ENCODE results near the gene NAA50. TPM values are rescaled to one million over a fixed set of nuclear protein-coding genes. Genes with fewer than 3 reads are reported as not detected.

Gene NAA50
- total RNA-seq, 1 experiment from 2014 or later: 268 TPM

DNA sequence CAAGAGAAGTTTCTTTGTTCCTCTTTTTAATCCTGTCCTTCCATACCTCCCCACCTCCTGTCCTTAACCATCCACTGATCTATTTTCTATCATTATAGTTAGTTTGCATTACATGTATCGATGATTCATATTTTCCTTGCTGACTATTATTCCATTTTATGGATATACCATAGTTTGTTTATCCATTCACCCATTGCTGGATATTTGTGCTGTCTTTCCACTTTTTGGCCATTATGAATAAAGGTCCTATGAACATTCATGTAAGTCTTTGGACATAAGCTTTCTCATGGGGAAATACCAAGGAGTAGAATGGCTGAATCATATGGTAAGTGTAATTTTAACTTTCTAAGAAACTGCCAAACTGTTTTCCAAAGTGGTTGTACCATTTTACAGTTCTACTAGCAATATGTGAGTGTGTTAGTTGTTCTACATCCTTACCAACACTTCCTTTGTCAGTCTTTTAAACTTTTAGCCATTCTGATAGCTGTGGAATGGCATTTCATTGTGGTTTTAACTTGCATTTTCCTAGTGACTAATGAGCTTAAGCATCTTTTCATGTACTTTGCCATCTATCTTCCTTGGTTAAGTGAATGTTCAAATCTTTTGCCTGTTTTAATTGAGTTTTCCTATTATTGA lies 12.5 kb upstream of the NAA50 start:
- no peak for DNase-seq (ENCODE audit: low spot score)
- no peaks in the 10 kb centered on the region for H3K36me3 ChIP-seq (ENCODE audit: insufficient read depth, low read length, poor library complexity, severe bottlenecking)
- no peak overlapping the region for H3K27ac ChIP-seq (ENCODE audit: low read depth, low read length, poor library complexity, severe bottlenecking)
- ChIA-PET POLR2A (ENCODE audit: low non-redundant PET) (no interaction called here), CTCF (no interaction called here)
- no peaks in the 10 kb centered on the region for H3K9me3 ChIP-seq (ENCODE audit: low read depth, low read length, poor library complexity, severe bottlenecking)
- no peak overlapping the region for H3K4me3 ChIP-seq (ENCODE audit: low read depth, low read length, poor library complexity, severe bottlenecking)
- intact Hi-C loops (cut with micrococcal nuclease; ENCODE audit: unreplicated experiment): no loop called here
- H3K4me1 ChIP-seq (ENCODE audit: insufficient read depth, low read length, poor library complexity, severe bottlenecking): no peaks in the 10 kb centered on the region
- H3K27me3 ChIP-seq (replicated peaks; ENCODE audit: insufficient read depth, low read depth, low read length, poor library complexity): no peaks in the 10 kb centered on the region
- no TSS peak for BruUV-seq (replicated peaks)
- no peak for TF ChIP-seq EZH2 (IDR thresholded peaks at IDR 0.05; ENCODE audit: borderline replicate concordance, low read depth, low read length, poor library complexity, severe bottlenecking)
- TF ChIP-seq, protein P1, sequence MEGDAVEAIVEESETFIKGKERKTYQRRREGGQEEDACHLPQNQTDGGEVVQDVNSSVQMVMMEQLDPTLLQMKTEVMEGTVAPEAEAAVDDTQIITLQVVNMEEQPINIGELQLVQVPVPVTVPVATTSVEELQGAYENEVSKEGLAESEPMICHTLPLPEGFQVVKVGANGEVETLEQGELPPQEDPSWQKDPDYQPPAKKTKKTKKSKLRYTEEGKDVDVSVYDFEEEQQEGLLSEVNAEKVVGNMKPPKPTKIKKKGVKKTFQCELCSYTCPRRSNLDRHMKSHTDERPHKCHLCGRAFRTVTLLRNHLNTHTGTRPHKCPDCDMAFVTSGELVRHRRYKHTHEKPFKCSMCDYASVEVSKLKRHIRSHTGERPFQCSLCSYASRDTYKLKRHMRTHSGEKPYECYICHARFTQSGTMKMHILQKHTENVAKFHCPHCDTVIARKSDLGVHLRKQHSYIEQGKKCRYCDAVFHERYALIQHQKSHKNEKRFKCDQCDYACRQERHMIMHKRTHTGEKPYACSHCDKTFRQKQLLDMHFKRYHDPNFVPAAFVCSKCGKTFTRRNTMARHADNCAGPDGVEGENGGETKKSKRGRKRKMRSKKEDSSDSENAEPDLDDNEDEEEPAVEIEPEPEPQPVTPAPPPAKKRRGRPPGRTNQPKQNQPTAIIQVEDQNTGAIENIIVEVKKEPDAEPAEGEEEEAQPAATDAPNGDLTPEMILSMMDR (conservative IDR thresholded peaks at IDR 0.05; ENCODE audit: low read depth, low read length): no peak

DNA sequence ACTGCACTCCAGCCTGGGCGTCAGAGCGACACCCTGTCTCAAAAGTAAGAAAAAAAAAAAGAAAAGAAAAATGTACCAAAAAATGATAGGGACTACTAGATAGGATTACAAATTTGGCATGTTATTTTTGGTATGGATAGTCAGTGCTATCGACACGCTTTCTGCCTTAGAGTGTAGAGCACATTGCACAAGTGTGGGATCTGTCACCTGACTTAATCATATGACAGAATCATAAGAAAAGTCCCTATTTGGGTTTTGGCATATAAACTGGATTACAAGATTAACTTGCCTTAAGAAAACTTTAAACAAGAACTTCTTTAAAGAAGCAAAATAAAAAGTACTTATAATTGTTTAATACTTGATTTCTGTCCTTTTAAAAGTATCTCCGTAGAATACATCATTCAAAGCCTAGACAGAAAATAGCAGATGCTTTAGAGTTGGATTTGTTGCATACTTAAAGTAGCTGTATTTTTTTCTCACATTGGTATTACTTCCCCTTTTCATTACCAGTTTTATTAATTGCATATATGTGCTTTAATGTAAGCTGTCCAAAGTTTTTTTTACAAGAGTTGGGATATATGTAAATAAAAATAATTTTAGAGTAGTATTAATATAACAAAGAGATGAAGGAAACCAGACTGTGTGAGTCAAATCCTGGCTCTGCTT lies 8.6 kb upstream of the NAA50 start:
- intact Hi-C loops (cut with micrococcal nuclease; ENCODE audit: unreplicated experiment): no loop called here
- POLR2A ChIA-PET (ENCODE audit: low non-redundant PET): no interaction called here

DNA sequence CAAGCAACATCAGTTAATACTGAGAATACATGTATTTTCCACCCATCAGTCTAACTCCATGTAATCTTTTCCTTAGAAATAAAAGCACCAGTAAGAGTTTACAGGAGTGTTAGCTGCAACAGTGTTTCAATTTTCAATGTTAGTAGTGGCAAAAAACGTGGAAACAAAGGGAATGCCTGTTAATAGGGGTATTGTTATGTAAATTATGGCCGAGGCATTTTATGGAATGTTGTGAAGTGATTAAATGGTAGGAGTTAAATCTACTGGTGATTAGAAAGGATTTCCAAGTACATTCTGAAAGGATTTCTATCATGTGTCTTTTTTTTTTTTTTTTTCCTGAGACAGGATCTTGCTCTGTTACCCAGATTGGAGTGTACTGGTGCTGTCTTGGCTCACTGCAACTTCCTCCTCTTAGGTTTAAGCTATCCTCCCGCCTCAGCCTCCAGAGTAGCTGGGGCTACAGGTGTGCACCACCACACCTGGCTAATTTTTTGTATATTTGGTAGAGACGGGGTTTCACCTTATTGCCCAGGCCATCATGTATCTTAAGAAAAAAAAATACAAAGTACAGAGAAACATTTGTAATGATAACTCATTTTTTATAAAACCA lies 7.4 kb upstream of the NAA50 start:
- H3K27me3 ChIP-seq (replicated peaks; ENCODE audit: insufficient read depth, low read depth, low read length, poor library complexity): no peaks in the 10 kb centered on the region
- no peaks in the 10 kb centered on the region for H3K9me3 ChIP-seq (ENCODE audit: low read depth, low read length, poor library complexity, severe bottlenecking)
- TF ChIP-seq, protein P1 (conservative IDR thresholded peaks at IDR 0.05; ENCODE audit: low read depth, low read length): no peak
- no peak for TF ChIP-seq EZH2 (IDR thresholded peaks at IDR 0.05; ENCODE audit: borderline replicate concordance, low read depth, low read length, poor library complexity, severe bottlenecking)
- peaks cover 14% of the 10 kb centered on the region for H3K4me1 ChIP-seq (ENCODE audit: insufficient read depth, low read length, poor library complexity, severe bottlenecking)
- peak; percentile 4 for DNase-seq (ENCODE audit: low spot score)
- no peak overlapping the region for H3K4me3 ChIP-seq (ENCODE audit: low read depth, low read length, poor library complexity, severe bottlenecking)
- intact Hi-C loops (cut with micrococcal nuclease; ENCODE audit: unreplicated experiment): no loop called here
- BruUV-seq (replicated peaks): no TSS peak
- ChIA-PET CTCF (interaction anchor here (0.7 kb wide), 1 partner anchor 85 kb away, joined by 6 read pairs; no protein-coding TSS in a partner anchor), POLR2A (ENCODE audit: low non-redundant PET) (no interaction called here)
- H3K36me3 ChIP-seq (ENCODE audit: insufficient read depth, low read length, poor library complexity, severe bottlenecking): no peaks in the 10 kb centered on the region
- no peak overlapping the region for H3K27ac ChIP-seq (ENCODE audit: low read depth, low read length, poor library complexity, severe bottlenecking)

More for the DNA sequence above, 8.6 kb upstream of the NAA50 start:
- TF ChIP-seq EZH2 (IDR thresholded peaks at IDR 0.05; ENCODE audit: borderline replicate concordance, low read depth, low read length, poor library complexity, severe bottlenecking): no peak
- TF ChIP-seq, protein P1 (conservative IDR thresholded peaks at IDR 0.05; ENCODE audit: low read depth, low read length): no peak
- no peak for DNase-seq (ENCODE audit: low spot score)
- CTCF ChIA-PET: no interaction called here
- Histone ChIP-seq H3K36me3 (ENCODE audit: insufficient read depth, low read length, poor library complexity, severe bottlenecking) (no peaks in the 10 kb centered on the region), H3K9me3 (ENCODE audit: low read depth, low read length, poor library complexity, severe bottlenecking) (no peaks in the 10 kb centered on the region), H3K27me3 (replicated peaks; ENCODE audit: insufficient read depth, low read depth, low read length, poor library complexity) (no peaks in the 10 kb centered on the region), H3K4me1 (ENCODE audit: insufficient read depth, low read length, poor library complexity, severe bottlenecking) (peaks cover 10% of the 10 kb centered on the region), H3K27ac (ENCODE audit: low read depth, low read length, poor library complexity, severe bottlenecking) (no peak overlapping the region), H3K4me3 (ENCODE audit: low read depth, low read length, poor library complexity, severe bottlenecking) (no peak overlapping the region)
- no TSS peak for BruUV-seq (replicated peaks)
